GM18861 (cell line): ENCODE data around the gene SLC2A14.

ENCODE experiments used
- ATAC-seq: cut with Tn5 transposase; IDR thresholded peaks from one replicate; pipeline ENCODE4 v1.9.1; 2021; ENCODE audit not compliant: unreplicated experiment

The SLC2A14 gene

GRCh38 chr12:7769999-7770398, 102.7 kb downstream of the SLC2A14 start:
- no peak for ATAC-seq
